Rectal smooth muscle tissue (tissue), 1 donor: ENCODE results near the gene HSPB9.

Source experiments
- H3K27ac ChIP-seq: one replicate; pipeline ENCODE4 v1.7.0; 2013; ENCODE audit warnings: low read depth, low read length, inconsistent platforms
- H3K27me3 ChIP-seq: one replicate; pipeline ENCODE4 v1.7.0; 2013; ENCODE audit warnings: low read length; ENCODE audit not compliant: control insufficient read depth, insufficient read depth
- H3K36me3 ChIP-seq: one replicate; pipeline ENCODE4 v1.7.0; 2013; ENCODE audit warnings: low read length; ENCODE audit not compliant: control insufficient read depth, insufficient read depth
- H3K4me1 ChIP-seq: one replicate; pipeline ENCODE4 v1.7.0; 2013; ENCODE audit warnings: low read length; ENCODE audit not compliant: control insufficient read depth, insufficient read depth
- H3K4me3 ChIP-seq: one replicate; pipeline ENCODE4 v1.7.0; 2013; ENCODE audit warnings: low read length
- H3K9ac ChIP-seq: one replicate; pipeline ENCODE4 v1.7.0; 2013; ENCODE audit warnings: low read length

HSPB9 gene

GRCh38 chr17:42090964-42091790 lies 31.4 kb upstream of the HSPB9 start:
- H3K27me3 ChIP-seq, result peaks cover 8% of the 10 kb centered on the region
- no peak overlapping the region for H3K9ac ChIP-seq
- H3K4me1 ChIP-seq, result no peaks in the 10 kb centered on the region
- no peak overlapping the region for H3K4me3 ChIP-seq
- H3K36me3 ChIP-seq, result no peaks in the 10 kb centered on the region
- no peak overlapping the region for H3K27ac ChIP-seq

DNA sequence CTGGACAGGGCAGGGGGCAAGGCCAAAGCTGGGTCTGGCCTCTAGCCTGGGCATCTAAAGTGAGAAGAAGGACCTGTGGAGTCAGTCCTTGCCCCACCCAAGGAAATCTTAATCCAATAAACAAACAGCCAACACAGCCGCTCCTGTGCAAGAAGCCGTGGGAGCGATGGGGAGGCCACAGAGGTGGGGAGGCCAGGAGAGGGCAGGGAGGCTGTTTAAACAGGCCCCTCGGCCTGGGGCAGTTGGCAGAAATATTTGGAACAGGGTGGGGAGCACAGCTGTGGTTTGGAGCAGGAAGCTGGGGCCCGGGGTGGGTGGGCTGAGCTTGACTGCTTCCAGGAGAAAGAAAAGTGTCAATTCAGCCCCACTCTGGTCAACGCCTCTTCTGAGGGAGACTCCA lies 29.7 kb upstream of the HSPB9 start:
- peaks cover 15% of the 10 kb centered on the region for H3K27me3 ChIP-seq
- no peaks in the 10 kb centered on the region for H3K36me3 ChIP-seq
- H3K9ac ChIP-seq, result no peak overlapping the region
- H3K4me1 ChIP-seq, result no peaks in the 10 kb centered on the region
- no peak overlapping the region for H3K27ac ChIP-seq
- no peak overlapping the region for H3K4me3 ChIP-seq

GRCh38 chr17:42094375-42095069 lies 28.1 kb upstream of the HSPB9 start:
- Histone ChIP-seq H3K4me3 (no peak overlapping the region), H3K36me3 (no peaks in the 10 kb centered on the region), H3K4me1 (no peaks in the 10 kb centered on the region), H3K27ac (no peak overlapping the region), H3K9ac (no peak overlapping the region), H3K27me3 (peaks cover 12% of the 10 kb centered on the region)

DNA sequence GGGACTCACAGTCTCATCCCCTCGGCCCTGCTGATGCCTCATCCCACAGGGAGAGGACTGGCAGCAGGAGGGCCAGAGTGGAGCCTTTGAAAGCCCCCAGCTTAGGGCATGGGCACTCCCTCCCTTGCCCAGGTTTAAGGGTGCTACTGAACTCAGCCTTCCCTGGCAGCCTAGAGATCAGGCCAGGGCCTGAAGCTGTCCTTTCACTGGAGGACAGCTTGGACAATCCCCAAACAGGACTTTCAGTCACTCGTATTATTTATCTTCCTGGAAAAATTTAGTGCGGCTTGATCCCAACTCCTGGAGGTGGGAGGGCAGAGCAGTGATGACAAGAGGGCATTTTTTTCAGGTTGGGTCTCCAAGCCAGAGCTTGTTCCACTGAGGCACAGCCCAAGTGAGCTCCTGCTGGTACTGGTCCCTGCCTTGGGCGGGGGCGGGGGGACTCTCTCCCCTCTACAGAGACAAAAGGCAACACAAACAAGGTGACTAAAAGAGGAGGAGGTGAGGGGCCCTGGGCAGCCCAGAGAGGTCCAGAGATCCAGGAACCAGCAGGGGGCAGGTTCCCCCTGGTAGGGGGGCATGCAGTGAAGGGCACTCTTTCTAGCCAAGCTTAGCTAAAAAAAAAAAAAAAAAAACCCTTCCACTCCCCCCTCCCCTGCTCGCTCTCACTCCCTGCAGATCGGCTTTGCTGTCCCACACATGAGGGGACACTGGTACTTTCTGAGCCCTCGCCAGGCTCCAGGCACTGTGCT lies 26.1 kb upstream of the HSPB9 start:
- Histone ChIP-seq H3K4me1 (no peaks in the 10 kb centered on the region), H3K36me3 (no peaks in the 10 kb centered on the region), H3K27me3 (peaks cover 12% of the 10 kb centered on the region), H3K4me3 (no peak overlapping the region), H3K9ac (no peak overlapping the region), H3K27ac (no peak overlapping the region)

GRCh38 chr17:42097691-42098631 lies 24.6 kb upstream of the HSPB9 start, which contains the start of gene ZNF385C:
Gene ZNF385C, minus strand, starts transcription at chr17:42098473. Its CDS starts 35,417 bp downstream, at chr17:42063056.
- Histone ChIP-seq H3K27me3 (peaks cover 12% of the 10 kb centered on the region), H3K27ac (no peak within 1 kb of the TSS), H3K36me3 (no peaks in the 10 kb centered on the region), H3K4me1 (no peaks in the 10 kb centered on the region), H3K9ac (no peak within 1 kb of the TSS), H3K4me3 (no peak within 1 kb of the TSS)

GRCh38 chr17:42098730-42099399 lies 23.7 kb upstream of the HSPB9 start:
- Histone ChIP-seq H3K27ac (no peak overlapping the region), H3K27me3 (peaks cover 12% of the 10 kb centered on the region), H3K4me3 (no peak overlapping the region), H3K9ac (no peak overlapping the region), H3K4me1 (no peaks in the 10 kb centered on the region), H3K36me3 (no peaks in the 10 kb centered on the region)

- no peak overlapping the region for H3K9ac ChIP-seq
- no peak overlapping the region for H3K4me3 ChIP-seq
These were observed 20.9 kb upstream of the HSPB9 start for GRCh38 chr17:42101513-42102292.

DNA sequence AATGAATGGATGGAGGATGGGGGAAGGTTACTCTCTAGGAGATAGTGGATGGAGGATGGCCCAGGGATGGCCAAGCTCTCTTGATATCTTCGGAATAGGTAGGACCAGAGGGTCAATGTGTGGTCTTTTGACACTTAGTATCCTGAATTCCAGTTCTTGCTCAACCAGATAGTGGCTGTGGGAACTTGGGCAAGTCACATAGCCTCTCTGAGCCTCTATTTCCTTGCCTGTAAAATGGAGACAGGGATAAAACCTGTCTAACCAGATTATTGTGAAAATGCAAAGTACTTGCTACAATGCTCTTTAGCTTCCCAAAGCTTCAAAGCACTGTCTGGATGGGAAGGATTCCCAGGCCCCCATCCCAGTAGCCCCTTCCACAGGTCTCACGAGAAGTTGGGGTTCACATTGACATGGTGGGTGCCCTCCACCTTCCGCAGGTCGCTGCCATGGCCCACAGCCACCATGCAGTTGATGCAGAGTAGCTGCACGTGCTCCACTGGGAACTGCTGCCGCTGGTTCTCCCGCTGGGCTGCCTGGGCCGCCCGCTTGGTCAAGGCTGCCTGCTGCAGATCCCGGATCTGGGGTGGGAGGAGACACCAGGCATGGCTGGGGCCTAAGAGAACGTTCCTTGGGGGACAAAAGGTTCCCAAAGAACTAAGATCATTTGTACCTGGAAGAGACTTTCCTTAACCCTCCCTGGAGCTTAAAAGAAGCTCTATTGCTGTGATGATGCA lies 19.2 kb upstream of the HSPB9 start:
- no peak overlapping the region for H3K9ac ChIP-seq
- no peak overlapping the region for H3K4me3 ChIP-seq
- no peaks in the 10 kb centered on the region for H3K36me3 ChIP-seq
- no peaks in the 10 kb centered on the region for H3K4me1 ChIP-seq
- no peak overlapping the region for H3K27ac ChIP-seq
- H3K27me3 ChIP-seq, result no peaks in the 10 kb centered on the region

More at GRCh38 chr17:42101513-42102292, 20.9 kb upstream of the HSPB9 start:
- no peak overlapping the region for H3K27ac ChIP-seq
- H3K36me3 ChIP-seq, result no peaks in the 10 kb centered on the region
- no peaks in the 10 kb centered on the region for H3K4me1 ChIP-seq
- peaks cover 6% of the 10 kb centered on the region for H3K27me3 ChIP-seq

GRCh38 chr17:42104264-42104663 lies 18.3 kb upstream of the HSPB9 start:
- Histone ChIP-seq H3K27ac (no peak overlapping the region), H3K4me3 (no peak overlapping the region), H3K4me1 (no peaks in the 10 kb centered on the region), H3K27me3 (no peaks in the 10 kb centered on the region), H3K9ac (no peak overlapping the region), H3K36me3 (no peaks in the 10 kb centered on the region)

DNA sequence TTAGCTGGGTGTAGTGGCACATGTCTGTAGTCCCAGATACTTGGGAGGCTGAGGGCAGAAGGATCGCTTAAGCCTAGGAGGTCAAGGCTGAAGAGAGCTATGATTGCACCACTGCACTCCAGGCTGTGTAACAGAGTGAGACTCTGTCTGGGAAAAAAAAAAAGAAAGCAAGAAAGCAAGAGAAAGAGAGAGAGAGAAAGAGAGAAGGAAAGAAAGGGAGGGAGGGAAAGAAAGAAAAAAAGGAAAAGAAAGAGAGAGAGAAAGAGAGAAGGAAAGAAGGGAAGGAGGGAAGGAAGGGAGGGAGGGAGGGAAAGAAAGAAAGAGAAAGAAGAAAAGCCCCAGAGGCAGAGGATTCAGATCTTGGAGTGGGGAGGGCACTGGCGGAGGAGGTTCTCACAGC lies 16.6 kb upstream of the HSPB9 start:
- Histone ChIP-seq H3K27me3 (no peaks in the 10 kb centered on the region), H3K27ac (no peak overlapping the region), H3K4me1 (peaks cover under 1% of the 10 kb centered on the region), H3K9ac (no peak overlapping the region), H3K36me3 (no peaks in the 10 kb centered on the region), H3K4me3 (no peak overlapping the region)
